Natural killer cell (primary cell): ENCODE measurements around the gene SFMBT1. TPM values are rescaled to one million over a fixed set of nuclear protein-coding genes. Genes with fewer than 3 reads are reported as not detected.

ENCODE experiments used
- ATAC-seq, 3 donors: fragments of 150-1000 bp in 2 of 3; fragments of 200-7000 bp in 1 of 3; cut with Tn5 transposase; 1 replicate in 1 of 3; 2 replicates in 2 of 3; pipeline ENCODE4 v1.10.0; 2021; ENCODE audit warnings: mild to moderate bottlenecking in 2 of 3, moderate library complexity in 2 of 3
- DNase-seq, 2 donors: peaks; one replicate each; pipeline versions ENCODE4 v3.0.0 to v3.0.0-alpha.2; 2013 to 2021; ENCODE audit warnings: mixed read lengths in 1 of 2
- H3K27ac ChIP-seq: one replicate; pipeline ENCODE4 v1.5.1; 2013; ENCODE audit warnings: mild to moderate bottlenecking, low read length
- H3K27me3 ChIP-seq: one replicate; pipeline ENCODE4 v1.6.1; 2013; ENCODE audit warnings: low read length; ENCODE audit not compliant: control insufficient read depth, insufficient read depth
- H3K36me3 ChIP-seq: one replicate; pipeline ENCODE4 v1.6.1; 2013; ENCODE audit warnings: low read length; ENCODE audit not compliant: control insufficient read depth, insufficient read depth
- H3K4me1 ChIP-seq: one replicate; pipeline ENCODE4 v1.6.1; 2013; ENCODE audit warnings: low read length; ENCODE audit not compliant: control insufficient read depth, insufficient read depth
- H3K4me3 ChIP-seq: one replicate; pipeline ENCODE4 v1.5.1; 2013; ENCODE audit warnings: low read length
- H3K9me3 ChIP-seq: one replicate; pipeline ENCODE4 v1.6.1; 2013; ENCODE audit warnings: low read length; ENCODE audit not compliant: control insufficient read depth, insufficient read depth
- H3K27ac Mint-ChIP-seq, 2 donors: one replicate each; pipeline ENCODE4 v1.8.0; 2022; ENCODE audit warnings: mild to moderate bottlenecking in 2 of 2, mixed read lengths in 2 of 2, moderate library complexity in 1 of 2
- H3K27me3 Mint-ChIP-seq, 2 donors: one replicate each; pipeline ENCODE4 v1.8.0; 2022; ENCODE audit warnings: low read depth in 2 of 2, mixed read lengths in 2 of 2
- H3K36me3 Mint-ChIP-seq: one replicate; pipeline ENCODE4 v1.8.0; 2022; ENCODE audit warnings: mixed read lengths
- H3K4me1 Mint-ChIP-seq, 2 donors: one replicate each; pipeline ENCODE4 v1.8.0; 2022; ENCODE audit warnings: mixed read lengths in 2 of 2
- H3K4me3 Mint-ChIP-seq: one replicate; pipeline ENCODE4 v1.8.0; 2022; ENCODE audit warnings: mild to moderate bottlenecking, moderate library complexity, mixed read lengths
- H3K9me3 Mint-ChIP-seq, 2 donors: one replicate each; pipeline ENCODE4 v1.8.0; 2022; ENCODE audit warnings: mixed read lengths in 2 of 2
- WGBS: methylation state at CpG from one replicate; pipeline ENCODE4 v1.1.7; 2013; ENCODE audit warnings: missing lambda C conversion rate; ENCODE audit not compliant: insufficient coverage; 5-methylcytosine and 5-hydroxymethylcytosine counted together
- intact Hi-C: fragments of 100-400 bp; cut with micrococcal nuclease; formaldehyde crosslinking; loops from one replicate; pipeline ENCODE4 v1.14.2; 2022
- total RNA-seq, 4 donors: library from RNA; stranded (reverse); fragments of 120-200 nt in 1 of 4; gene quantifications; one replicate each; pipeline versions ENCODE4 v1.2.3 to v1.2.4, GENCODE V29; 2013 to 2022
- TF ChIP-seq, protein P1 (sequence below): fragments of 200-600 bp; IDR thresholded peaks from one replicate; pipeline ENCODE4 v1.8.0; 2022; ENCODE audit warnings: antibody characterized with exemption

Gene SFMBT1
- total RNA-seq, 3 donors from 2014 or later (not counting 1 experiment from before 2014, with no cell fraction given) = 20.2 to 22.3 (median 22.2) TPM

DNA sequence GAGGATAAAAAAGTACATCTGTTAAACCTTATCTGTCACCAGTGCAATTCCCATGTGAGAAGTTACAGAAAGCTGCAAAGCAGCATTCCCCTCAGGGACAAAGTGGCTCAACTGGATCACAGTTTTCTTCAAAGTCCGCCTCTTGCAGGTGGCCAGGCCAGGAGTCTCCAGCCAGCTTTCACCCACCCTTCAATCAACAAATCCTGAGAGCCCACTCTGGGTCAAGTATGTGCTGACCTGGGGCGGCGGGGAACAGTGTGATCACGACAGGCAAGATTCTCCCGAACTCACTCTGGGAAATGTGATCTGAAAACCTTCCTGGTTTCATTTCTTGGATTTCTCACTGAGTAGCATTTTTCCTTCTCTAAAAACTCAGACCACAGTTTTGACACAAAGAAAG lies 45.1 kb upstream of the SFMBT1 start:
- H3K4me1 Mint-ChIP-seq = no peaks in the 10 kb centered on the region
- no peak overlapping the region for H3K27ac ChIP-seq
- intact Hi-C loops = no loop called here
- TF ChIP-seq, protein P1, sequence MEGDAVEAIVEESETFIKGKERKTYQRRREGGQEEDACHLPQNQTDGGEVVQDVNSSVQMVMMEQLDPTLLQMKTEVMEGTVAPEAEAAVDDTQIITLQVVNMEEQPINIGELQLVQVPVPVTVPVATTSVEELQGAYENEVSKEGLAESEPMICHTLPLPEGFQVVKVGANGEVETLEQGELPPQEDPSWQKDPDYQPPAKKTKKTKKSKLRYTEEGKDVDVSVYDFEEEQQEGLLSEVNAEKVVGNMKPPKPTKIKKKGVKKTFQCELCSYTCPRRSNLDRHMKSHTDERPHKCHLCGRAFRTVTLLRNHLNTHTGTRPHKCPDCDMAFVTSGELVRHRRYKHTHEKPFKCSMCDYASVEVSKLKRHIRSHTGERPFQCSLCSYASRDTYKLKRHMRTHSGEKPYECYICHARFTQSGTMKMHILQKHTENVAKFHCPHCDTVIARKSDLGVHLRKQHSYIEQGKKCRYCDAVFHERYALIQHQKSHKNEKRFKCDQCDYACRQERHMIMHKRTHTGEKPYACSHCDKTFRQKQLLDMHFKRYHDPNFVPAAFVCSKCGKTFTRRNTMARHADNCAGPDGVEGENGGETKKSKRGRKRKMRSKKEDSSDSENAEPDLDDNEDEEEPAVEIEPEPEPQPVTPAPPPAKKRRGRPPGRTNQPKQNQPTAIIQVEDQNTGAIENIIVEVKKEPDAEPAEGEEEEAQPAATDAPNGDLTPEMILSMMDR = no peak
- WGBS = 95% methylated on average over 5 of the region's 5 CpGs
- no peak overlapping the region for H3K4me3 Mint-ChIP-seq
- H3K4me1 ChIP-seq = no peaks in the 10 kb centered on the region
- no peaks in the 10 kb centered on the region for H3K36me3 Mint-ChIP-seq
- peaks cover 29% of the 10 kb centered on the region for H3K36me3 ChIP-seq
- H3K9me3 Mint-ChIP-seq = no peaks in the 10 kb centered on the region
- no peaks in the 10 kb centered on the region for H3K27me3 Mint-ChIP-seq
- H3K4me3 ChIP-seq = no peak overlapping the region
- no peaks in the 10 kb centered on the region for H3K9me3 ChIP-seq
- H3K27ac Mint-ChIP-seq = no peak overlapping the region
- no peaks in the 10 kb centered on the region for H3K27me3 ChIP-seq
- ATAC-seq = no peak
- DNase-seq = no peak

DNA sequence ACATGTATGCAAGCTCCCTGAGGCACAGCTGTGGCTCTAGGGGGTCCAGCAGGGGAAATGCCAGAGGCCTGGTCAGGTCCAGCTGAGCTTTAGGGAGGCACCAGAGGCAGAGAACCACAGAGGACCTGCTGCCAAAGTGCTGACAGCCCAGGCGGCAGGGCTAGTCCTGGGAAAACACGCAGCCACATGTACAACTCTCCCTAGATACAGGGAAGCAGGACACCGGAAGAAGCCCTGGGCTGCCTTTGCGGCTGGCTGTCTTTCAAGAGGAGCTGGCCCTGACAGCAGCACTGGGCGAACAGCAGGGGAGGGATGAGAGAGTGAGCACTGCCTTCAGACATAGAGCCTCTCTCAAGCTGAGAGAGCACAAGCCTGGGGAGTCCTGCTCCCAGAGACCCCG lies 43.6 kb upstream of the SFMBT1 start:
- Mint-ChIP-seq H3K4me3 (no peak overlapping the region), H3K36me3 (no peaks in the 10 kb centered on the region), H3K27ac (no peak overlapping the region), H3K27me3 (no peaks in the 10 kb centered on the region), H3K9me3 (no peaks in the 10 kb centered on the region), H3K4me1 (no peaks in the 10 kb centered on the region)
- Histone ChIP-seq H3K36me3 (peaks cover 26% of the 10 kb centered on the region), H3K4me1 (no peaks in the 10 kb centered on the region), H3K27ac (no peak overlapping the region), H3K27me3 (no peaks in the 10 kb centered on the region), H3K4me3 (no peak overlapping the region), H3K9me3 (no peaks in the 10 kb centered on the region)
- no peak for ATAC-seq
- WGBS = 95% methylated on average over 6 of the region's 6 CpGs
- TF ChIP-seq, protein P1 = no peak
- intact Hi-C loops = no loop called here
- no peak for DNase-seq

DNA sequence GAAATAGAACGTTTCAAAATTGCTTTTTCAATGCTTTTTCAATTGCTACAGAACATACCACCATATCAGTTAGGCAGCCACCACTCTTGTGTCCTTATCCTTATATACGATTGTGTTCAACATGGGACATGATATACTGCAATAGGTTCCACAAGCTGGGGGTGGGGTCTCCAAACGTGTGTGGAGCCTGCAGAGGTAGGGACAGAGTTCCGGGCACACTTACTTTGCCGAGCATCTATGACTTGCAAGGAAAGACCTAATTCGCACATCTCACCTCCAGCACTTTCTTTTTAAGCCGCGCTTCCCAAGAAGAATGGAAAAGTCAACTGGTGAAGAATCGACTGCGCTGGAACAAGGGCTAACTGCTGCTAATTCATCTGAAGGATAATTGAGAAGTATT lies 39.6 kb upstream of the SFMBT1 start:
- whole genome bisulfite sequencing = 93% methylated on average over 10 of the region's 10 CpGs
- Mint-ChIP-seq H3K27me3 (no peaks in the 10 kb centered on the region), H3K36me3 (no peaks in the 10 kb centered on the region), H3K4me1 (no peaks in the 10 kb centered on the region), H3K9me3 (no peaks in the 10 kb centered on the region), H3K27ac (no peak overlapping the region), H3K4me3 (no peak overlapping the region)
- no peak overlapping the region for H3K4me3 ChIP-seq
- H3K27me3 ChIP-seq = no peaks in the 10 kb centered on the region
- H3K36me3 ChIP-seq = peaks cover 12% of the 10 kb centered on the region
- intact Hi-C loops = no loop called here
- DNase-seq (no peak), ATAC-seq (no peak)
- no peaks in the 10 kb centered on the region for H3K9me3 ChIP-seq
- no peaks in the 10 kb centered on the region for H3K4me1 ChIP-seq
- H3K27ac ChIP-seq = no peak overlapping the region
- TF ChIP-seq, protein P1 = no peak

DNA sequence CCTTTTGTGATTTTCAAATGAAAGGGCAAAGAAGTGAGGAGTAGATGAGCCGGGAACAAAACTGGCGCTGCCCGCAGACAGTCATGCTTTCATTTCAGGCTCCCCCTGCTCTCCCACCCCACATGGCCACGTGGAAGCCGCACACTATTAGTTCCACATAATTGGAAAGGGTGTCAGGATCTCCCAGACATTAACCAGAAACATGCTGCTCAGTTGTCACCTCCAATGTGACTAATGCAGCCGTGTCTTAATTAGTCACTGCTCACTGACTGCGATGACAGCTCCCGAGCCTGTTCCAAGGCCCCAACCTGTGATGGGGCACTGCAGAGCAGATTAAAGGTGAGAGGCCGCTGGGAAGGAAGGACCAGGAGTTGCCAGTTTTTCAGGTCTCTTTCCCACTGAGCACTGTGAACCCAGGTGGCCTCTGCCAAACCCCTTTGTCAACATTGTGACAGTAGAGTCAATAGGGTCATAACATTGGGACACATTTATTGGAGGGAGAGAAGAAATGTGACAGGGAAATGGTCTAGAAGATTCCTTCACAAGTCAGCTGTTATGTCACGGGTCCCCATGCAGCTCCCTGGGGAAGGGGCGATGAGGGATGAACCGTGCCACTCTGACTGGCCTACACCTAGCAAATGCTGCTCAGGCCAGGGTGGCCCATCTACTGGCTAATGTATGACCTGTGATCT lies 38.6 kb upstream of the SFMBT1 start:
- Mint-ChIP-seq H3K9me3 (no peaks in the 10 kb centered on the region), H3K4me1 (no peaks in the 10 kb centered on the region), H3K4me3 (no peak overlapping the region), H3K36me3 (no peaks in the 10 kb centered on the region), H3K27ac (no peak overlapping the region), H3K27me3 (no peaks in the 10 kb centered on the region)
- TF ChIP-seq, protein P1 = no peak
- no peaks in the 10 kb centered on the region for H3K9me3 ChIP-seq
- no peak for DNase-seq
- peaks cover 5% of the 10 kb centered on the region for H3K36me3 ChIP-seq
- WGBS = 92% methylated on average over 12 of the region's 12 CpGs
- no peaks in the 10 kb centered on the region for H3K4me1 ChIP-seq
- no peaks in the 10 kb centered on the region for H3K27me3 ChIP-seq
- intact Hi-C loops = no loop called here
- no peak for ATAC-seq
- H3K4me3 ChIP-seq = no peak overlapping the region
- H3K27ac ChIP-seq = no peak overlapping the region
